B cell (primary cell): Measurements from ENCODE around the gene EIF3K. TPM values are rescaled to one million over a fixed set of nuclear protein-coding genes. Genes with fewer than 3 reads are reported as not detected.

Experiments
- ATAC-seq: fragments of 200-7000 bp; cut with Tn5 transposase; one replicate; pipeline ENCODE4 v1.10.0; 2021; ENCODE audit warnings: low read depth, mild to moderate bottlenecking, moderate number of reproducible peaks, moderate library complexity
- CTCF ChIA-PET: fragments of 350-600 bp; sonication (Branson Sonifier 250); formaldehyde crosslinking; loops from one replicate; lab custom pipeline; 2021; ENCODE audit warnings: antibody characterized with exemption, inconsistent platforms; lab: Charles Lee
- POLR2A ChIA-PET: fragments of 350-600 bp; sonication (Branson Sonifier 250); formaldehyde crosslinking; loops from one replicate; lab custom pipeline; 2021; ENCODE audit warnings: antibody characterized with exemption; lab: Charles Lee
- DNase-seq: peaks from one replicate; pipeline ENCODE4 v3.0.0; 2013
- H2AFZ ChIP-seq: 2 replicates; pipeline ENCODE4 v1.6.1; 2012; ENCODE audit warnings: mild to moderate bottlenecking, low read depth, low read length; ENCODE audit not compliant: insufficient read depth, poor library complexity, severe bottlenecking
- H3K27ac ChIP-seq, 2 donors: 1 replicate in 1 of 2; 2 replicates in 1 of 2; pipeline ENCODE4 v1.5.1; 2012 to 2013; ENCODE audit warnings: low read length in 2 of 2, mild to moderate bottlenecking in 2 of 2, moderate library complexity in 1 of 2
- H3K27me3 ChIP-seq, 4 experiments: fragments of 200-600 bp in 1 of 4; sonication (generic) in 1 of 4; replicated peaks in 1 of 4; 1 replicate in 2 of 4; 2 replicates in 2 of 4; pipeline versions ENCODE4 v1.6.1 to v1.7.0; 2013 to 2016; ENCODE audit warnings: low read length in 3 of 4, mild to moderate bottlenecking in 2 of 4, mixed read lengths in 1 of 4, moderate library complexity in 1 of 4; ENCODE audit not compliant: insufficient read depth in 4 of 4, control insufficient read depth in 3 of 4; ENCODE audit errors: control extremely low read depth in 1 of 4
- H3K36me3 ChIP-seq, 2 experiments: replicated peaks in 1 of 2; 1 replicate in 1 of 2; 2 replicates in 1 of 2; pipeline versions ENCODE4 v1.6.1 to v1.7.1; 2013; ENCODE audit warnings: low read length in 1 of 2; ENCODE audit not compliant: insufficient read depth in 2 of 2, control insufficient read depth in 1 of 2; ENCODE audit errors: control extremely low read depth in 1 of 2, extremely low read depth in 1 of 2
- H3K4me1 ChIP-seq, 2 donors: fragments of 200-600 bp in 1 of 2; sonication (generic) in 1 of 2; 1 replicate in 1 of 2; 2 replicates in 1 of 2; pipeline versions ENCODE4 v1.5.1 to v1.6.1; 2013 to 2017; ENCODE audit warnings: low read length in 2 of 2; ENCODE audit not compliant: control insufficient read depth in 2 of 2, insufficient read depth in 2 of 2
- H3K4me2 ChIP-seq: replicated peaks from 2 replicates; pipeline ENCODE3; 2012; ENCODE audit warnings: mild to moderate bottlenecking, low read depth, low read length; ENCODE audit not compliant: poor library complexity, severe bottlenecking
- H3K4me3 ChIP-seq, 5 experiments: fragments of 200-600 bp in 1 of 5; sonication (generic) in 1 of 5; 1 replicate in 3 of 5; 2 replicates in 2 of 5; pipeline versions ENCODE4 v1.5.1 to v1.7.0; 2011 to 2016; ENCODE audit warnings: low read length in 4 of 5, mild to moderate bottlenecking in 4 of 5, low read depth in 2 of 5, control low read depth in 1 of 5, moderate library complexity in 1 of 5; ENCODE audit not compliant: insufficient read depth in 1 of 5; ENCODE audit errors: control extremely low read depth in 1 of 5, extremely low read depth in 1 of 5
- H3K79me2 ChIP-seq: fragments of 200-600 bp; sonication (generic); one replicate; pipeline ENCODE4 v1.6.0; 2016; ENCODE audit warnings: low read length; ENCODE audit not compliant: control insufficient read depth, insufficient read depth
- H3K9ac ChIP-seq: fragments of 200-600 bp; sonication (generic); 2 replicates; pipeline ENCODE4 v1.6.1; 2017; ENCODE audit warnings: mild to moderate bottlenecking, low read length, moderate library complexity
- H3K9me3 ChIP-seq, 3 donors: one replicate each; pipeline versions ENCODE4 v1.6.1 to v1.7.1; 2013; ENCODE audit warnings: low read length in 2 of 3; ENCODE audit not compliant: control insufficient read depth in 2 of 3, insufficient read depth in 1 of 3; ENCODE audit errors: control extremely low read depth in 1 of 3
- H4K20me1 ChIP-seq: 2 replicates; pipeline ENCODE4 v1.6.0; 2012; ENCODE audit warnings: mild to moderate bottlenecking, low read length; ENCODE audit not compliant: insufficient read depth, control insufficient read depth, poor library complexity, severe bottlenecking
- H3K27ac Mint-ChIP-seq: one replicate; pipeline ENCODE4 v1.8.0; 2021; ENCODE audit warnings: mixed read lengths
- H3K27me3 Mint-ChIP-seq: one replicate; pipeline ENCODE4 v1.8.0; 2021; ENCODE audit warnings: mixed read lengths
- H3K4me1 Mint-ChIP-seq: one replicate; pipeline ENCODE4 v1.8.0; 2021; ENCODE audit warnings: mixed read lengths
- H3K4me3 Mint-ChIP-seq: one replicate; pipeline ENCODE4 v1.8.0; 2021; ENCODE audit warnings: mixed read lengths
- H3K9me3 Mint-ChIP-seq: one replicate; pipeline ENCODE4 v1.8.0; 2022; ENCODE audit warnings: mixed read lengths; ENCODE audit not compliant: insufficient read depth
- EZH2 ChIP-seq: IDR thresholded peaks from 2 replicates; pipeline ENCODE4 v1.6.1; 2012; ENCODE audit warnings: borderline replicate concordance, low read depth, mild to moderate bottlenecking, moderate library complexity, low read length; ENCODE audit not compliant: insufficient read depth, poor library complexity, severe bottlenecking
- WGBS: methylation state at CpG from one replicate; pipeline ENCODE4 v1.1.5; 2013; ENCODE audit warnings: missing lambda C conversion rate; ENCODE audit not compliant: insufficient coverage; 5-methylcytosine and 5-hydroxymethylcytosine counted together
- intact Hi-C: fragments of 100-400 bp; cut with micrococcal nuclease; formaldehyde crosslinking; loops from one replicate; pipeline ENCODE4 v1.10.0; 2022
- polyA plus RNA-seq: library from polyadenylated mRNA; depleted of rRNA; stranded (reverse); fragments of >200 nt; gene quantifications from 2 replicates; pipeline ENCODE4 v1.2.3, GENCODE V29; 2012
- total RNA-seq, 2 donors: library from RNA; stranded (reverse); fragments of 120-200 nt in 1 of 2; gene quantifications; 1 replicate in 1 of 2; 2 replicates in 1 of 2; pipeline versions ENCODE4 v1.2.3 to v1.2.4, GENCODE V29; 2013 to 2022
- TF ChIP-seq, protein P1 (sequence below): fragments of 200-600 bp; IDR thresholded peaks from one replicate; pipeline ENCODE4 v1.8.0; 2022; ENCODE audit warnings: antibody characterized with exemption, mild to moderate bottlenecking

EIF3K gene
- total and polyA plus RNA-seq, 2 donors (not counting 1 experiment from before 2014, with no cell fraction given): 284 to 773 TPM

DNA sequence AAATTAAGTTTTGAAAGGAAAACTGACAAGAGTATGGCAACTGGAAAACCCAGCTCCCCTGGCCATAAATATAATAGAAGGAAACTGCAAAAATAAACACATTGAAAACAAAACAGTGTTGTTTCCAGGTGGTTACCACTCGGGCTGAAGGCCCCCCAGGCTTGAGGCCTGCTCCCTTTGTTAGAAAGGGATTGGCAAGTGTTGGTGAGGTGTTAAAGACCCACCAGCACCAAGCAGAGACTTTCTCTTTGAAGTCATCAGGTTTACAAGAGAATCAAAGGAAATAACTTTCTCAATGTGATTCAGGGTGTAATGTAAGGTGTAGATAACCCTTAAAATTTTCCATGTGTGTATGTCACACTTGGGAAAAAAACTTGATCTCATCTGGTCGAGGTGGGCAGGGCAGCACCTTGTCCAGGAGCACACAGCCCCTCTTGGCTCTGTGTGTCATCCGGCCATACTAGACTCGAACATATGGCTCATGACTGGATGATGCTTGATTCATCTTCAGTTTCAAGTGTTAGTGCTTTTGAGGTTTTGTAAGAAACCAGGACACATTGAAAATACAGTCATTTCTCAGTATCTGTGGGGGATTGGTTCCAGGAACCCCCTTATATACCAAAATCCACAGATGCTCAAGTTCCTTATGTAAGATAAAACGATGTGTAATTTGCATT lies 36.3 kb downstream of the EIF3K start:
- TF ChIP-seq, protein P1, sequence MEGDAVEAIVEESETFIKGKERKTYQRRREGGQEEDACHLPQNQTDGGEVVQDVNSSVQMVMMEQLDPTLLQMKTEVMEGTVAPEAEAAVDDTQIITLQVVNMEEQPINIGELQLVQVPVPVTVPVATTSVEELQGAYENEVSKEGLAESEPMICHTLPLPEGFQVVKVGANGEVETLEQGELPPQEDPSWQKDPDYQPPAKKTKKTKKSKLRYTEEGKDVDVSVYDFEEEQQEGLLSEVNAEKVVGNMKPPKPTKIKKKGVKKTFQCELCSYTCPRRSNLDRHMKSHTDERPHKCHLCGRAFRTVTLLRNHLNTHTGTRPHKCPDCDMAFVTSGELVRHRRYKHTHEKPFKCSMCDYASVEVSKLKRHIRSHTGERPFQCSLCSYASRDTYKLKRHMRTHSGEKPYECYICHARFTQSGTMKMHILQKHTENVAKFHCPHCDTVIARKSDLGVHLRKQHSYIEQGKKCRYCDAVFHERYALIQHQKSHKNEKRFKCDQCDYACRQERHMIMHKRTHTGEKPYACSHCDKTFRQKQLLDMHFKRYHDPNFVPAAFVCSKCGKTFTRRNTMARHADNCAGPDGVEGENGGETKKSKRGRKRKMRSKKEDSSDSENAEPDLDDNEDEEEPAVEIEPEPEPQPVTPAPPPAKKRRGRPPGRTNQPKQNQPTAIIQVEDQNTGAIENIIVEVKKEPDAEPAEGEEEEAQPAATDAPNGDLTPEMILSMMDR: no peak
- no peak for TF ChIP-seq EZH2
- ATAC-seq: no peak
- Histone ChIP-seq H3K79me2 (peaks cover 95% of the 10 kb centered on the region), H3K27me3 (no peaks in the 10 kb centered on the region), H3K27ac (peak overlapping the region in 1 of 2 donors; percentile 27), H3K4me2 (no peak overlapping the region), H3K9ac (no peak overlapping the region), H2AFZ (no peak overlapping the region), H4K20me1 (peaks cover 57% of the 10 kb centered on the region), H3K4me1 (peaks cover 9 to 16% of the 10 kb centered on the region in 2 donors), H3K36me3 (peaks cover 0 to 18% of the 10 kb centered on the region in 2 experiments), H3K9me3 (no peaks in the 10 kb centered on the region), H3K4me3 (no peak overlapping the region)
- peak overlapping the region; percentile 63 for H3K27ac Mint-ChIP-seq
- H3K4me1 Mint-ChIP-seq: peaks cover 56% of the 10 kb centered on the region
- DNase-seq: no peak
- intact Hi-C loops: no loop called here
- 65% methylated on average over 3 of the region's 5 CpGs for WGBS
- no peaks in the 10 kb centered on the region for H3K27me3 Mint-ChIP-seq
- POLR2A ChIA-PET: no interaction called here
- CTCF ChIA-PET: no interaction called here
- H3K4me3 Mint-ChIP-seq: no peak overlapping the region
- H3K9me3 Mint-ChIP-seq: no peaks in the 10 kb centered on the region
